AG04450 (cell line): ENCODE measurements around the gene CCDC85A. TPM values are rescaled to one million over a fixed set of nuclear protein-coding genes. Genes with fewer than 3 reads are reported as not detected.

Experiments used
- CTCF ChIA-PET: fragments of 300-600, 350-600 bp; formaldehyde crosslinking; extraction: SDS; loops from one replicate; lab custom pipeline; 2022; ENCODE audit warnings: antibody characterized with exemption, inconsistent platforms; lab: Charles Lee
- POLR2A ChIA-PET: fragments of 350-600 bp; formaldehyde crosslinking; extraction: SDS; loops from one replicate; lab custom pipeline; 2021; ENCODE audit warnings: antibody characterized with exemption, inconsistent platforms; lab: Yijun Ruan, JAX
- DNase-seq: peaks from one replicate; pipeline ENCODE4 v3.0.0-alpha.2; 2011; ENCODE audit warnings: low read depth, low spot score
- H3K27ac ChIP-seq: one replicate; pipeline ENCODE4 v1.5.1; 2012; ENCODE audit warnings: low read depth, low read length, control low read depth
- H3K27me3 ChIP-seq: one replicate; pipeline ENCODE4 v1.6.0; 2012; ENCODE audit warnings: low read length; ENCODE audit not compliant: control insufficient read depth, insufficient read depth
- H3K4me3 ChIP-seq: 2 replicates; pipeline ENCODE4 v1.5.1; 2011; ENCODE audit warnings: mild to moderate bottlenecking, low read depth, low read length, control low read depth
- H3K9me3 ChIP-seq: 2 replicates; pipeline ENCODE4 v1.5.1; 2012; ENCODE audit warnings: low read length; ENCODE audit not compliant: control insufficient read depth, insufficient read depth
- CTCF ChIP-seq: IDR thresholded peaks from 2 replicates; pipeline ENCODE4 v1.5.1; 2011; ENCODE audit warnings: low read depth, low read length, control low read depth, inconsistent platforms
- polyA plus RNA-seq: library from polyadenylated mRNA; depleted of rRNA; stranded (reverse); fragments of >200 nt; gene quantifications from 2 replicates; pipeline ENCODE4 v1.2.3, GENCODE V29; 2011

Gene CCDC85A
- polyA plus RNA-seq, 1 experiment: not detected

DNA sequence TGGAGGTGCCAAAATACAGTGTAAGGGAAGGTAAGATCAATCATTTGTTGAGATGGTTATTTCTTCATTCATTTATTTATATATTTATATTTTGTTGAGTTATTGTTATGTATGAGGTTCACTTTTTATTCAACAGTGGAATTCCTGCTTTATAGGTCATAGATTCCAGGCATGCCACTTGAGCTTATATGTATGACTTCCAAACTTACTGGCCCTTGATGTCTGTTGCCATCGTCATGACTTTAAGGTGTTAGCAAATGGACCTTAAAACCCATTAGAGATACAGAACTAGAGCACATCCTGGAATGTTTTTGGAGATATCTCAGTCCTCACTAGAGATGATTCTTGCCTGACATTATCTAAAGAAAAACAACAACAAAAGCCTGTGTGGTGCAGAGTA, 25.9 kb downstream of the CCDC85A start:
- POLR2A ChIA-PET: no interaction called here

GRCh38 chr2:56210291-56210690, 26.5 kb downstream of the CCDC85A start:
- H3K9me3 ChIP-seq: no peaks in the 10 kb centered on the region
- TF ChIP-seq CTCF: no peak
- no peak overlapping the region for H3K27ac ChIP-seq
- H3K4me3 ChIP-seq: no peak overlapping the region
- no peak for DNase-seq
- POLR2A ChIA-PET: no interaction called here
- CTCF ChIA-PET: no interaction called here
- no peaks in the 10 kb centered on the region for H3K27me3 ChIP-seq

More for the DNA sequence above, 25.9 kb downstream of the CCDC85A start:
- no peak overlapping the region for H3K27ac ChIP-seq
- no peak for TF ChIP-seq CTCF
- H3K27me3 ChIP-seq: no peaks in the 10 kb centered on the region
- no peaks in the 10 kb centered on the region for H3K9me3 ChIP-seq
- DNase-seq: no peak
- H3K4me3 ChIP-seq: no peak overlapping the region
- CTCF ChIA-PET: interaction anchor here (0.7 kb wide), 1 partner anchor 32 kb away, joined by 3 read pairs; no protein-coding TSS in a partner anchor

DNA sequence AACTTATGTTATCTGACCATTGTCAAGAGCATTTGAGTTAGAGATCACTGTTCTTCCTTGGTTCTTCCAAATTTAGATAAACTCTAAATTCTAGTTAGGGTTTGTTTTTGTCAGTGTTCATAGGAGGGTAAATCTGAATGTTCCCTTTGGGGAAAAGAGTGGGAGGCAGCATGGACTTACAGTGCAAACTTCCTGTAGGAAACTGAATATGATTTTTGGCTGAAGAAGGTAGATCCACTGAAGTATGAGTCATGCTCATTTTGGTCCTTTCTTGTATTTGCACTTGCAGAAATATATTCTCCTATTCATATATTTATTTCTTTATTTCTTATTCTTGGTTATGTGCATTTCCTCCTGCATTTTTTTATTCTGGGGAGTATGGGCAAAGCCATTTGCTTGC, 27.3 kb downstream of the CCDC85A start:
- Histone ChIP-seq H3K9me3 (no peaks in the 10 kb centered on the region), H3K27ac (no peak overlapping the region), H3K4me3 (no peak overlapping the region), H3K27me3 (no peaks in the 10 kb centered on the region)
- POLR2A ChIA-PET: no interaction called here
- no peak for DNase-seq
- CTCF ChIA-PET: no interaction called here
- TF ChIP-seq CTCF: no peak

DNA sequence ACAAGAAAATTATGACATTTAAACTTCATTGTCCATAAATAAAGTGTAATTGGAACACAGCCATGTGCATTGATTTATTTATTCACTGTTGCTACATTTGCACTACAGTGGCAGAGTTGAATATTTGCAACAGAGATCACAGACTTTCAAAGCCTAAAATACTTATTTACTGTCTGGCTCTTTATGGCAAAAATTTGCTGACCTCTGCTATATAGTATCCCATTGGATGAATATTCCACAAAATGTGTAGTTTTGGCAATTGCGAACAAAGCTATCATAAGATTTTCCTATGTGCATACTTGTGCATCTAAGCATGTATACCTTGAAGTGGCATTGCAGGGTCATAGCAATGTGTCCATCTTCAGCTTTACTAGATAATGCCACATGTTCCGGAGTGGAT, 32.1 kb downstream of the CCDC85A start:
- TF ChIP-seq CTCF: no peak
- Histone ChIP-seq H3K4me3 (no peak overlapping the region), H3K9me3 (no peaks in the 10 kb centered on the region), H3K27me3 (no peaks in the 10 kb centered on the region), H3K27ac (no peak overlapping the region)
- no peak for DNase-seq
- POLR2A ChIA-PET: interaction anchor here (0.6 kb wide), 1 partner anchor 579 kb away, joined by 3 read pairs; no protein-coding TSS in a partner anchor
- CTCF ChIA-PET: no interaction called here

DNA sequence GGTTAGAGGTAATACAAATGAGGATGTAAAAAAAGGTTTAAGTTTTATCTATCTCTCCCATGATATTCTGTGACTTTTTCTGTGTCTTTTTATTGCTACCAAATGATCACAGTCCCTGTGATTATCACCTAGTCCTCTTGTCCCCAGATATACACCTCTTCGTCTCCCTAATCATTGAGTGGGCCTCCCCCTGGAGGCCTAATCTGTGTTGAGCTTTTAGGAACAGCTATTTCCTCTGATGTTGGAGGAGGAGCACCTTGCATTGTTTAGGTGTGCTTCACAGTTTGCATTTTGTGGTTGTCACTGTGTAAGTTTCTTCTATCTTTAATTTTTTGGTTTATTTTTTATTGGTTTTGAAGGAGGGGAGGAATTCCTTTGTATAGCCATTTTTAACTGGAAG, 33.3 kb downstream of the CCDC85A start:
- TF ChIP-seq CTCF: no peak
- Histone ChIP-seq H3K4me3 (no peak overlapping the region), H3K9me3 (no peaks in the 10 kb centered on the region), H3K27ac (no peak overlapping the region), H3K27me3 (no peaks in the 10 kb centered on the region)
- no peak for DNase-seq
- POLR2A ChIA-PET: no interaction called here
- CTCF ChIA-PET: interaction anchor here (1.0 kb wide), 1 partner anchor 34 kb away, joined by 3 read pairs; no protein-coding TSS in a partner anchor
